Stimulated activated CD4-positive, alpha-beta T cell treated with anti-CD3 and anti-CD28 coated beads, Interleukin-12 subunit alpha, Interleukin-12 subunit beta, amount 100 ng/mL, for 24 hours (primary cell): Measurements from ENCODE around the gene KRTAP10-3.

Experiments
- DNase-seq, 2 experiments: peaks; one replicate each; pipeline ENCODE4 v3.0.0-alpha.2; 2020; ENCODE audit warnings: low read depth in 2 of 2

KRTAP10-3 gene

DNA sequence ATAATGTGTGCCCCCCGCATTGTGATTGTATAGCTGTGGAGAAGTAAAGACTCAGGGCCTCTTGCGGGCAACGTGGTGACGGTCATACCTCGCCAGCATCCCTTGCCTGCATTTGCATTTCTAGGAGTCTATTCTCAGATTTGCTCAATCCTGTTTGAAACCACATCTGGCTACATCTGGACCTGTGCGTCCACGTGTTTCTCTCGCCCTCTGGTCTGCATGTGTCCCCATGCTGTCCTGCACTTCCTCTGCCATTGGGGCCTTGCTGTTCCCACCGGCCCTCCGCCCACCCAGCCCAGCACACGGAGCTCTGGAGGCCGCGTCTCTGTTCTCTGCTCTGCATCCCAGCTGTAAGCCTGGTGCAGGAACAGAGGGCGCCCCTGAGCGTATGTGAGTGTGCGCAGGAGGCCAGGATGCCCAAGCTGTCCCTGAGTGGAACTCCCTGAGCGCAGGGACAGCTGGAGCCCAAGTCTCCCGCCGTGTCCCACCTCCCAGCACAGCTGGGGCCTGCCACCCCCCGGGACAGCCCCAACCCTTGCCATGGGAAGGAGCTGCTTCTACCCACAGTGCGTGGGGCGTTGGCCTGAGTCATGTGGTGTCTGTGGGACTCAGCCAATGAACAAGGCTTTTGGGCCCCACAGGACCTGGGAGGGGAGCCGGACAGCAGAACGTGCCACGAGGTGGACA, 8.9 kb downstream of the KRTAP10-3 start:
- DNase-seq = no peak

DNA sequence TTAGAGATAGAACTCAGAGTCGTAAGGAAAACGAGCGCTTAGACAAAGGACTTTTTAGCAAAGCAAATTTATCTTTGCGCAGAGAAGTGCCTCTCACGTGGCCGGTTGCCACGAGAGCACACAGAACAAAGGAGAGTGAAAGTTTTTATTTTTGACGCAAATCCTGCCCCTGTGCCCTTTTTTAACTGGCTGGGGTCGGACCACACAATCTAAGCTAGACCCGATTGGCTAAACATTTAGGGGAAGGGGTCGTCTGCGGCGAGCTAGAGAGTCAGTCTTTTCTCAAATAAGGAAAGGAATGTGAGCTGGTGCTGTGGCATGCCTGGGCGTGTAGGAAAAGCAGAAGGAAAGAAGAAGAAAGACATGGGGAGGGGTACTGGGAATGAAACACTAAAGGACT, 9.7 kb downstream of the KRTAP10-3 start:
- no peak for DNase-seq

DNA sequence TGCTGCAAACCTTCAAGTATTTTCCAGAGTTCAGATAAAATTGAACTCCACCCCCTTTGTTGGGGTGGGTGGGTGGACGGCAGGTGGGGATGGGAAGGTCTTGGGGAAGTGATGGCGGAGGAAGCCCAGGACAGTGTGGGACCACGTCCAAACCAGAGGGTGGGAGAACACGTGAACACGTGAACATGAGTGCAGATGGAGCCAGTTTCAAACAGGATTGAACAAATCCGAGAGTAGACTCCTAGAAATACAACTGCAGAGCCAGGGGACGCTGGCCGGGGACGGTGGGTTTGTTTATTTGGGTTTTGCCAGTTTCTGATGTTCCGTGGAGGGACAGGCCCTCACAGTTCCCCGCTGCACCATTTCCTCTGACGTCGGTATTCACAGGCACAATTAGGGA, 10.2 kb downstream of the KRTAP10-3 start:
- DNase-seq = no peak

DNA sequence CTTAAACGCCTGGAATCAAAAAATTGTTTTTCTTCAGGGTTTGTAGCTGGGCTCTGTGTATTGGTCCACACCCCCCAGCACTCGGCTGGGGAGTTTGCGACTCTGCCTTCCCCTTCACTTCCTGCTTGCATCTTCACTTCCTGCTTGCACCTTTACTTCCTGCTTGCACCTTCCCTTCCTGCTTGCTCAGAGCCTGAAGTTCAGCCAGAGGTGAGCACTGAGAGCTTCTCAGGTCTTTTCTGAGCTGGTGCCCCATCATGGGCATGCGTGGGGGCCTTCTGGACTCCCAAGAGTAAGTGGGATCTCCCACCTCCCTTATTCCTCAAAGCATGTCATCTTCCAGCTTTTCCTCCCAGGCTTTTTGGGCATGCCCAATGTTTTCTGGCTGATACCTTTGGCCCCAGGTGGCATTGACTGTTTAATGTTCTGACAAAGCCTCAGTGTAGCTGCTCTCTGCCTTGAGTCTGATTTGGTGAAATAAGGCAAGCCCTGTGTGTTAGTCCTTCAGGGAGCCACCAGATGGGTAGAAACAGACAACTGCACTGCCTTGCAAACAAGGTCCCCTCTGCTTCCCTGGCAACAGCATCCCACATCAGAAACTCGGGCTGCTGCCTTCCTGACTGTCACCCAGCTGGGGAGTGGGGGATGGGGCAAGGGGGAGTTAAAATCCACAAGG, 10.8 kb downstream of the KRTAP10-3 start:
- no peak for DNase-seq

DNA sequence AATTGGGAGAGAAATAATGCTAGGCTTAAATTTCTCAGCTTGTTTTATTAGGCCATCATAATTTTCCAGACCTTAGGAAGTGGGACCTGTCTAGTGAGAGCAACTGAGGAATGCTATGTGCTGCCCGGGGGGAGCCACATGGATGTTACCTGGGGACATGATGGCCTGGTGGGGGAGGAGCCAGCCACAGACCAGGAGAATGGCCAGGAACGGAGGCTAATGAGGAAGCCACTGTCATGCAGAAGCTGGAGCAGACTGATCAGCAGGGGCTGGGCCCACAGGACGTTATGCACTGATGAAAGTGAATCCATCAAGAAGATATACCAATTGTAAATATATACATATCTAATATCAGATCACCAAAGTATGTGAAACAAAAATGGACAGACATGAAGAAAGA, 14.0 kb downstream of the KRTAP10-3 start:
- DNase-seq = no peak

DNA sequence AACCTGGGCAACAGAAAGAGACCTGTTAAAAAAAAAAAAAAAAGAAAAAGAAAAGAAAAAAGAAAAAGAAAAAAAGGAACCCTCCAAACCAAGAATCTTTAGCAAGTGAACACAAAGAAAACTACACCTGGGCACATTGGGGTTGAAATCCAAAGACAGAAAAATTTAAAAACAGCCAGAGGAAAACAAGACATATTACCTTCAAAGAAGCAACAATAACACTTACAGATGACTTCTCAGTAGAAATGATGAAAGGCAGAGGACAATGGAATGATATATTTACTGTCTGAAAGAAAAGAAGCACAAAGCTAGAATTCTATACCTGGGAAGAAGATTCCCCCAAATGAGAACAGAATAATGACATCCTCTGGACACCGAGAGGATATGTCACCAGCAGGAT, 15.9 kb downstream of the KRTAP10-3 start:
- no peak for DNase-seq

DNA sequence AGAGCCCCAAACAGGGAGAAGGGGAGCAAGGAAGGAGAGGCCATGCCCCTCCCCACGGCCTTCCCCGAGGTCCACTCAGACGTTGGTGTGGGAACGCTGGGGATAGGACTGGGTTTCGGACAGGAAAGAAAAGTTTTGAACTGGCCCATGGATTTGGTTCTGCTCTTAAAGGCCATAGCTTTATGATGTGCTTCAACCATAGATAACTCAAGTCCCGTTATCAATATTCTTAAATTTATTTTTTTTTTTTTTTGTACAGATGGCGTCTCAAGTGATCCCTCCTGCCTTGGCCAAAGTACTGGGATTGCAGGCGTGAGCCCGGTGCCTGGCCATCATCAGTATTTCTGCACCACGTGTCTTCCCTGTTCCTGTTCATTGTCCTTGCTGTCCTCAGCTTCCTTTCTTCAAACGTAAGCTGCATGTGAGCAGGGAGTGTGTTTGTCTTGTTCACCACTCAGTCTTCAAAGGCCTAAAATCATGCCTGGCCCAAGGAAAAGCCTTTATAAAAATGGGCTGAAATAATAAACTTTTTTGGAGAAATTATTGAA, 17.8 kb downstream of the KRTAP10-3 start:
- no peak for DNase-seq

DNA sequence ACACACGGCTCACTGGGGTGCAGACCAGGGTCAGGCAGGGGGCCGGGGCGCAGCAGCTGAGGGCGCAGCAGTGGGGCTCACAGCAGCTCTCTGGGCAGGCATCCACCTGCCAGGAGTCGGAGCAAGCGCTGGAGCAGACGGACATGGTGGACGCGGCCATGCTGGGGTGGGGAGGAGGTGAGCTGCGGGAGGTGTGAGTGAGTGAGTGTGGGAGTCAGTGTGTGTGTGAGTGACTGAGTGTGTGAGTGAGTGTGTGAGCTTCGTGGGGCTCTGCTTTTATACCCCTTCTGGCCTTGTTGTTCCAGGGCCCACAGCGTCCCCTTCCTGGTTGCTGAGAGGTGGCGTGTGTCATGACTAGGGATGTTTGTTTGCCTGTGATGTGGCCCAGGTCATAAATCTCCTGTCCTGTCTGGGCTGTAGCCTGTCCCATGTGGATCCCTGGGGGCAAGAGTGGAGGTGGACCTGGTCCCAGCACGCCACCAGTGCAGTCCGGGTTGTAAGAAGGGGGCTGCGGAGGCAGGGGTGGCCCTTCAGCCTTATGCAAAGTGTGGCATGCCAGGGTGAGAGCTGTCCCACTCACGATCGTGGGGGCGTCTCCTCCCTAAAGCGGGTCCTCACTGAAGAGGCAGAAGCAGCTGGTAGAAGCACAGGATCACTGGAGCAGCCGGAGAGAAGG, 18.5 kb downstream of the KRTAP10-3 start, which contains the start of gene KRTAP10-1:
KRTAP10-1 (minus strand) TSS at position 205 of the 676 bp plus-strand sequence; CDS start at position 160, 45 bp downstream.
- DNase-seq = no peak

DNA sequence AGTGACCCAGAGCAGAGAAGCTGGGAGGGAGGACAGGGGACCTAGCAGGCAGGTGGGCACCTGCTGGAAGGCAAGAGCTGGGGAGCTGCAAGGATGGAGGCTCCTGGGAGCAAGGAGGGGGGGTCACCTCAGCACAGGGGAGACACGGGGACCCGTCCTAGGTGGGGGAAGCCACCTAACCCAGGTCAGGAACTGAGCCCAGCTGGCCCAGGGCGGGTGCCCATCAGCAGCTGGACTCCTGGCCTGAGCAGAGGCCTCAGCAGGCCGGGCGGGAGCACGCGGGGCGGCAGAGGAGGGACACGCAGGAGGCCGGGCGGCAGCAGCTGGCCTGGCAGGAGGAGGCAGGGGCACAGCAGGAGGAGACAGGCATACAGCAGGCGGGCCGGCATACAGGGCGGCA, 19.5 kb downstream of the KRTAP10-3 start:
- DNase-seq = no peak

DNA sequence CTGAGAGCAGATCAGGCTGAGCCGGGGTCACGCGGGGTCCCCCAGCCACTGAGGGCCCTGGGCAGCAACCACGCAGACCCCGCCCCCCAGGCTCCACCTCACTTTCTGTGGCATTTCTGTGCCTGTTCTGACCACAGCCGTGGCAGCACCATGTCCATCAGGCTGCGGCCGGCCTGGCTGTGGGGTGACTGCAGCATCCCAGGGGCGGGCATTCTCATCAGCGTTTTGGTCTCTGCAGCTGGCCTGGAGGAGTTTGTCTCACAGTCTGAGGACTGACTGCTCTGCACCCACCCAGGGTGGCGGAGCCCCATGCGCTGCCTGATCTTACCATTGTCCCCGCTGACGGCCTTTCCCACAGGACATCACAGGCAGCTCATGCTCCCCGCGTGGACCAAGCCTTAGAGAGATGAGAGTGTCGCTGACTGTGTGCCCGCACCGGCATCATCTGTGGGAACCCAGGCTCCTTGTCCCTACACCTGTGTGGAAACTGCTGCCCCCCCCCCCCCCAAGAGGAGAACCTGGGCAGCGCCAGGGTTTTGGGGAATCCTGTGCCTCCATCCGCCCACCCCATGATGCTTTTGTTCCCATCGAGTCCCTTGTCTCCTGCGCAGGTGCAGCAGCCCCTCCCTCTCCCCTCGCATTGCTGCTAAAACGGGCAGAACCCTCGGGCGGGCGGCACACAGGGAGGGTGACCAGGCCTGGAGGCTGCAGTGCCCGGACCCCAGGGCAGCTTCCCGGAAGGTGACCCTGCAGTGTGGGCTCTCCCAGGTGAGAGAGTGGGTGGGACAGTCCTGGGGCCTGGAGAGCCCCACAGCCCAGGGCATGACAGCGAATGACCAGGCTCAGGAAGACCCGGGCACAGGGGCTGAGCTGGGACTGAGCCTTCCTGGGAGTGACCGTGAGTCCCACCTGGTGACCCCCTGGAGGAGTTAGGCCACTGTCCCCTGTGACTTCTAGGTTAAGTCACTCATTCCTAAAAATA, 20.4 kb downstream of the KRTAP10-3 start:
- no peak for DNase-seq

DNA sequence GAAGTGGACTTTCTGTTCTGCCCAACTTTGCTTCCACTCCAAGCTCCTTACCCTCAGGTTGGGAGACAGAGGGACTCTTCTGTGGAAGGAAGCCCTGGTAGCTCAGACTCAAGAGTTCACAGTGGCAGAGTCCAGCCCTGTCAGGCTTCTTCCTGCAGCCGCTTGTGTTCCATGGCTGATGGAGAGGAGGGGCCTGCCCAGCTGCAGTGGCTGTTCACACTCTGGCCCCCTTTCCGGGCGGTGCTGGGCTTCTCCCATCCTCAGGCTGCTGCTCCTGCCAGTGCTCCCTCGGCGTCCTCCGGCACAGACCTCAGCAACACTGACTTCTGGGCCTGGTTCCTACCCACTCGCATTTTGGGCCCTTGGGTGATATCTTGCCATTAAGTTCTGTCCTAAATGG, 22.6 kb downstream of the KRTAP10-3 start:
- no peak for DNase-seq

DNA sequence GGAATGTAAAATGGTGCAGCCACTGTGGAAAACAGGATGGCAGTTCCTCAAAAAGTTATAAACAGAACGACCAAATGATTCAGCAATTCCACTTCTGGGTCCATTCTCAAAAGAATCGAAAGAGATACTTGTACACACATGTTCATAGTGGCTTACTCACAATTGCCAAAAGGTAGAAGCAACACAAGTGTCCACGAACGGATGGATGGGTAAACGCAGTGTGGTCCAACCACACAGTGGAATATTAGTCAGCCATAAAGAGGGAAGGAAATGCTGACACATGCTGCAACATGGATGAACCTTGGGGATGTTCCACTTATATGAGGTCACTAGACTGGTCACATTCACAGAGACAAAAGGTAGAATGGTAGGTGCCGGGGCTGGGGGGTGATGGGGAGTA, 23.9 kb downstream of the KRTAP10-3 start:
- DNase-seq = no peak

DNA sequence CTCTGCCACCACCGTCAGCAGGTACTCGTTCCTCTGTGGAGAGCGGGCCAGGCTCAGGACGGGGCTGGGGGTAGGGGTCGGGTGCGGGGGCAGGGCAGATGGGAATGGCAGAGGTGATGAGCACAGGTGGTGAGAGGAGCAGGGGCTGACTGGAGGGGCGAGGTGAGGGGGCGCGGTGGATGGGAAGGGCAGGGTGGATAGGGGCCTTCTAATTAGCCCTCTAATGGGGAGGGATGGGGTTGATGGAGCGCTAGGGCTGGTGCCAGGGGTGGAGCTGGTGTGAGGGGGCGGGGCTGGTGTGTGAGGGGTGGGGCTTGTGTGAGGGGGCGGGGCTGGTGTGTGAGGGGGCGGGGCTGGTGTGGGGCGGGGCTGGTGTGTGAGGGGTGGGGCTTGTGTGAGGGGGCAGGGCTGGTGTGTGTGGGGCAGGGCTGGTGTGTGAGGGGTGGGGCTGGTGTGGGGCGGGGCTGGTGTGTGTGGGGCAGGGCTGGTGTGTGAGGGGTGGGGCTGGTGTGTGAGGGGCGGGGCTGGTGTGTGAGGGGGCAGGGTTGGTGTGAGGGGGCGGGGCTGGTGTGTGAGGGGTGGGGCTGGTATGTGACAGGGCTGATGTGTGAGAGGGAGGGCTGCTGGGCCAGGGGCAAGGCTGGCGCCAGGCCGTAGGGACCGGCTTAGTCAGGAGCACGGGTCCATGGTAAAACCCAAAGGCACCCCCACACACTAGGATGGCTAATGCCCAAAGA, 24.5 kb downstream of the KRTAP10-3 start:
- no peak for DNase-seq

DNA sequence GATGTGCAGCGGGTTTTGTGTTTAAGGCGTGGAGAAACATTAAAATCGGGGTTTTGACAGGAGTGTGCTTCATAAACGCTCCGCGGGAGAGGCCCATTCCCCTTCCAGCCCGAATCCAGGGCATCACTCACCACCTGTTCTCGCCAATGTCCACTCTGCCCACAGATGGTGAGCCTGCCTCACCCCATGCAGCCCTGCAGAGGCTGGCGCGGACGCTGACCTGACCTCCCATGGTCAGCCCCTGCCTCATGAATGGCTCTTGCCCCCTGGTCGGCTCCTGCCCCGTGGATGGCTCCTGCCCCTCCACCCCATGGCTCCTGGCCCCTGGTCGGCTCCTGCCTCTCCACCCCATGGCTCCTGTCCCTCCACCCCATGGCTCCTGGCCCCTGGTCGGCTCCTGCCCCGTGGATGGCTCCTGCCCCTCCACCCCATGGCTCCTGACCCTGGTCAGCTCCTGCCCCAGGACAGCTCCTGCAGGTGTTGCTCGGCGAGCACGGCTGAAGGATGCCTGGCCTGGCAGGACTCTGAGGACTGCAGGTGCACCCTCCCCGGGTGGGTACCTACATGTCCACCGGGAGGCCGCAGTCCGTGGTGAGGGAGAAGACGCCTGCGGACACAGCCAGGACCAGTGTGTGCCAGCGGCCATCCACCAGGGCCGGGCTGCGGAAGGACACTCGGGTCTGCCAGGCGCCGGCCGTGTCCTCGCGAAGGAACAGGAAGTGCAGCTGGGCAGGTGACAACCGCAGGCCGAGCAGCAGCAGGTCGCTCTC, 25.3 kb downstream of the KRTAP10-3 start:
- no peak for DNase-seq

DNA sequence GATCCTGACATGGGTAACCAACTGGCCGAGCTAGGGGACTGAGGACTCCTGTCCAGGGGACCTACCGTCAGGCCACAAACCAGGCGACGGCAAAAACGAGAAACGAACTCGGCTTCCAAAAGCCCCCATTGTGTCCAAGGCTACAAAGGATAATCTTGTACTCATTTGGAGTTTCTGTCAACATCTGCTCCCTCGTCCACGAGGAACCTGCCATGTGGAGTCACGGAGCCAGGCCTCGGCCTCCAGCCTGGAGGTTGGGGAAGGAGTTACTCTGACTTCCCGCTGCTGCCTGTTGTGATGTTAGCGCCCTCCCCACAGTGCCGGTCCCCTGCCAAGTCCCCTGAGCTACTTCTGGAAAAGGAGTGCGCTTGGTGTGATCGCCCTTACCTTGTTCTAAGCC, 25.9 kb downstream of the KRTAP10-3 start:
- DNase-seq = no peak

DNA sequence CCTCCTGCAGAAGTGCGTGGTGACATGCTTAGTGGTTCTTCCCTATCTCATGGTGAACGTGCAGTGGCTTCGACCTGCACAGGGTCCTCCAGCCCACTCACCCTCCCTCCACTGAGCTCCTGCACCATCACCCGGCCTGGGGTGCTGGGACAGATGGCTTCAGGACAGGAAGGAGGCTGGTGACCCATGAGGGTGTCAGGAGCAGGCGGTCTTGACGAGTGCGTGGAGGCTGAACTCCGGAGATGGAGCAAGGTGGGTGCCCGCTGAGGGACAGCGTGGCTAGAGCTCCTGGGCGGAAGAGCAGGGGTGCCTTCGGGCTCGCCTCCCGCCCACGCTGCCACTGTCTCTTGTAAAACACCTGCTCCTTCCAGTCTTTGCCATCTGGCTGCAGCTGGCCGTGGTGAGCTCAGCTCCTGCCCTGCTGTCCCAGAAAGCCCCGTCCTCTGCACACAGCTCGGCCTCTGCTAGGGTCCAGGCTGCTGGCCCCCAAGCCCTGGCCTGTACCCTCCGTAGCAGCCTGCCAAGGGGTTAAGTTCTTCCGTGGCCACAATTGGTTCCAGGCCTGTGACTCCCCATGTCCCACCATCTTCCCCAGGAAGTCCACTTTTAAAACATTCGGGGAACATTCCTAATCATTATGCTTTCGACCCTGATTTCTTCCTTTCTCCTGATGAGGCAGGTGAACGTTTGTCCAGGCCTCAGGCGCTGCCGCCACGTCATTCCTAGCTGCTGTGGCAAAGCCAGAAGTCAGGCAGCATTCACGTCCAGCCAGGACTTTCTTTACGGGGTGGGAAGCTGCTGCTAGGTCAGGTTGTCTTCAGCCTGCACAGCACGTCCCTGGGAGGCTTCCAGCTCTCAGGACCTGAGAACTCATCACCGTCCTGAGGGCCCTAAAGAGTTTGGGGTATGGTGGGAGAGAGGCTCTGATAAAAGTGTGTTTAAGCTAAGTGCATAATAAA, 26.7 kb downstream of the KRTAP10-3 start:
- DNase-seq = no peak

DNA sequence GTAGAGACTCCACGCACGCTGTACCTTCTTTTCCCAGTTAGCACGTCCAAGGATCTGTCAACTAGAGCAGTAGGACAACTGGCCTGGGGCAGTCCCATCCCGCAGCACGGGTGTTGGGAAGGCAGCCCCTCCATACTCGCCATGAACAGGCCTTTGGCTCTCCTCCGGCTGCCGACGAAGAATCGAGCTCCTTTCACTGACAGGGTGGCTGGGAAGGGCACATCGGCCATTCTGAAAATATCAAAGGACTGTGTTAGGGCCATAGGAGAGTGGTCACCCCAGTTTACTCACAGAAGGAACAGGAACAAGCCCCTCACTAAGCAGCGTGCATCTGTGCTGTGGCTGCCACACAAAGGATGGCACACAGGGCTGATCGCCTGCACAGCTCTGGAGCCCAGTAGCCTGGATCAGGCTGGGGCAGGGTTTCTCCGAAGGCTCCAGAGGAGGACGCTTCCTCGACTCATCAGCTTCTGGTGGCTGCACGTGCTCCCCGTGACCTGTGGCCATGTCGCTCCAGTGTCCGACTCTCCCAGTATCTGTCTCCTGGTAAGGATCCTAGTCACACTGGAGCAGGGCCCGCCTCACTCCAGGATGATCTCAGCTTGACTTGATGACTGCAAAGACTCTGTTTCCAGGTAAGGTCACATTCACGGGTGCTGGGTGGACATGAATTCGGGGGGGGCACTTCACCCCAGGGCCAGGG, 27.5 kb downstream of the KRTAP10-3 start:
- DNase-seq = no peak

DNA sequence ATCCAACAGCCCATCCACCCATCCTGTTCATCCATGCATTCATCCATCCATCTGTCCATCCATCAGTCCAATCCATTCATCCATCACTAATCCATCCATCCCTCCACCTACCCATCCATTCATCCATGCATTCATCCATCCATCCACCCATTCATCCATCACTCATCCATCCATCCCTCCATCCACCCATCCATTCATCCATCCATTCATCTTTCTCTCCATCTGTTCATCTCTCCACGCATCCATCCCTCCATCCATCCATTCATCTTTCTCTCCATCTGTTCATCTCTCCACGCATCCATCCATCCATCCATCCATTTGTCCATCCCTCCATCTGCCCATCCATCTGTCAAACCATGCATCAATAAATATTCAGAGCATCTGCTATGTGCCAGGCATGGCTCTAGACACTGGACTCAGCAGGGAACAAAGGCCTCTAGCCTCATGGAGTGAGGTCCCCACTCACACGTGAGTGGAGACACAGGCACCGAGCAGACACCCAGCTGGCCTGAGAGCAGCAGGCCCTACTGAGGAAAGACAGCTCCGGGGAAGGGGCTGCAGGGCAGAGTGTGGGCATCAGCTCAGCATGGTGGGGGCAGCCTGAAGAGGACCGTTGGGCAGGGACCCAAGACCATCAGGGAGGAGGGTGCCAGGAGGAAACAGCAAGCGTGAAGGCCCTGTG, 28.2 kb downstream of the KRTAP10-3 start:
- DNase-seq = no peak
